Nephron progenitor cell (in vitro differentiated cells): ENCODE data around the gene FBXL7.

Experiments used
- DNase-seq: peaks from one replicate; pipeline ENCODE4 v3.0.0; 2021
- H3K27ac Mint-ChIP-seq: 2 replicates; pipeline ENCODE4 v1.8.0; 2021; ENCODE audit warnings: mild to moderate bottlenecking, moderate library complexity, mixed read lengths
- H3K27me3 Mint-ChIP-seq: 2 replicates; pipeline ENCODE4 v1.8.0; 2021; ENCODE audit warnings: mild to moderate bottlenecking, low read depth, mixed read lengths; ENCODE audit not compliant: poor library complexity
- H3K36me3 Mint-ChIP-seq: 2 replicates; pipeline ENCODE4 v1.8.0; 2021; ENCODE audit warnings: low read depth, mixed read lengths
- H3K4me1 Mint-ChIP-seq: 2 replicates; pipeline ENCODE4 v1.8.0; 2021; ENCODE audit warnings: mixed read lengths
- H3K4me3 Mint-ChIP-seq: 2 replicates; pipeline ENCODE4 v1.8.0; 2021; ENCODE audit warnings: mild to moderate bottlenecking, moderate library complexity, mixed read lengths
- H3K9me3 Mint-ChIP-seq: 2 replicates; pipeline ENCODE4 v1.8.0; 2021; ENCODE audit warnings: mild to moderate bottlenecking, moderate library complexity, mixed read lengths
- CTCF ChIP-seq: fragments of 200-600 bp; sonication (generic); IDR thresholded peaks from 2 replicates; pipeline ENCODE4 v1.5.0; 2021; ENCODE audit warnings: antibody characterized with exemption

FBXL7 gene

DNA sequence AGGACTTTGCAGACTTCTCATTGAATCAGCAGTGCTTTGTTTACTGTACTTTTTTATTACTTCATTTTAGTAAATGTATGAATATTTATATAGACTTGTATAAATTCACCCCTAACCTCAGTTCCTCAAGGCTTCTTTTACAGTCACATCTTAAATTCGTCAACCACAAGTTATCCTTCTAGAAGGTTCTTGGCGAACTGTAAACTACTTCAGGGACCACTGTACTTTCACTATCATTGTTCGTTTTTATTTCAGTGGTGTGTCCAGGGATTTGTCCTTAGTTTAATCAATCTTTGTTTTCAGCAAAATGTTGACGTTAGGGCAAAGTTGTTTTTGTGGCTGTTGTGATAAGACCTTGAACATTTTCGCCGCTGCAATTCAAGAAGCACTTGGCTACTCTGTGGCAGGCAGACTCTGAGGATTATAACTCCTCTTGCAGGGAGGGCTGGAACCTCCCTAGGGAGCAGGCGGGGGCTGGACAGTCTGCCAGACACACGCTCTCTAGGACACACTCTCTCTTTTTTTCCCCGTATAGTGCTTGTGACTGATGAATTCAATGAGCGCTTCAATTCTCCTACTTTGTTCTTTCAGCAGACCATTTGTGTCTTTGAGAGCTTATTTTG lies 252.8 kb downstream of the FBXL7 start:
- peak; percentile 35 for DNase-seq
- Mint-ChIP-seq H3K4me1 (peaks cover 17% of the 10 kb centered on the region), H3K9me3 (peaks cover 9% of the 10 kb centered on the region), H3K27ac (no peak overlapping the region), H3K27me3 (no peaks in the 10 kb centered on the region), H3K36me3 (no peaks in the 10 kb centered on the region), H3K4me3 (no peak overlapping the region)
- no peak for TF ChIP-seq CTCF

DNA sequence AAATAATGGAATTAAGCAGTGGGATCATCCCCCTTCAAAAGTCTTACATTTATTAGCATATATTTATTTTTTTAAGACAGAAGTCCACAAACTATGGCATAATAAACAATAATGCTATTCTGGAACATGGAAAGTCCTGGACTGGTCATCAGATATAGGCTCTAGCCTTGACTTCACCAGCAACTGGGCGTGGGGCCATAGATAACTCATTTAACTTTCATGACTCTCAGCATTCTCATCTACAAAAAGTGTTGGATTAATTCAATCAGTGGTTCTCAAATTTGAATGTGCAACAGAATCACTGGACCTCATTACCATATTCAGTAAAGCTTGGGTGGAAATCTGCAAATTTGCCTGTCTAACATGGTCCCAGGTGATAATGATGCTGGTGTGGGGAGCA lies 253.8 kb downstream of the FBXL7 start:
- peaks cover 9% of the 10 kb centered on the region for H3K9me3 Mint-ChIP-seq
- H3K4me3 Mint-ChIP-seq = no peak overlapping the region
- H3K27me3 Mint-ChIP-seq = no peaks in the 10 kb centered on the region
- TF ChIP-seq CTCF = no peak
- H3K4me1 Mint-ChIP-seq = peaks cover 19% of the 10 kb centered on the region
- H3K27ac Mint-ChIP-seq = no peak overlapping the region
- DNase-seq = no peak
- no peaks in the 10 kb centered on the region for H3K36me3 Mint-ChIP-seq

- DNase-seq = no peak
- no peak for TF ChIP-seq CTCF
- H3K36me3 Mint-ChIP-seq = no peaks in the 10 kb centered on the region
- no peak overlapping the region for H3K27ac Mint-ChIP-seq
- no peak overlapping the region for H3K4me3 Mint-ChIP-seq
- no peaks in the 10 kb centered on the region for H3K27me3 Mint-ChIP-seq
- H3K9me3 Mint-ChIP-seq = peaks cover 13% of the 10 kb centered on the region
- peaks cover 14% of the 10 kb centered on the region for H3K4me1 Mint-ChIP-seq
Observed at GRCh38 chr5:15757103-15757502, 257.1 kb downstream of the FBXL7 start.

- H3K9me3 Mint-ChIP-seq = peaks cover 13% of the 10 kb centered on the region
- no peak for TF ChIP-seq CTCF
- H3K27ac Mint-ChIP-seq = no peak overlapping the region
- H3K36me3 Mint-ChIP-seq = no peaks in the 10 kb centered on the region
- DNase-seq = no peak
- no peaks in the 10 kb centered on the region for H3K27me3 Mint-ChIP-seq
- no peak overlapping the region for H3K4me3 Mint-ChIP-seq
- H3K4me1 Mint-ChIP-seq = peaks cover 14% of the 10 kb centered on the region
Observed at GRCh38 chr5:15757619-15758018, 257.6 kb downstream of the FBXL7 start.

DNA sequence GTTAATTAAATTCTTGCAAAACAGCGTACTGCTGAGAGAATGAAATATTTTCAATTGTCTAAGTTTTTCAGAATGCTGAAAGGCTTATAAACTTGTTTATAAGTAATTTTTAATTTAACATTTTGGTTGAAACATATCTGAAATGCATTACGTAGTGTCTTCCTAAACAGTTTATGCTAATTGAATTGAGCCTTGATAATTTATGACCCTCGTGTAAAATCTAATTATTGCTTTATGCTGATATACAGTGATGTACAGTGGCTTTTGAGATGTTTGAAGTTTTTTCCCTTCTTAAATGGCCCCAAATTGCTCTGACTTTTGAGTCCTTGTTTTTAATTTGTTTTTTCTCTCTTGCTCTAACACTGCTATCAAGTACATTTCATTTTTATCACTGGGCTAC lies 262.7 kb downstream of the FBXL7 start:
- no peaks in the 10 kb centered on the region for H3K36me3 Mint-ChIP-seq
- H3K27me3 Mint-ChIP-seq = no peaks in the 10 kb centered on the region
- no peak for DNase-seq
- peaks cover 4% of the 10 kb centered on the region for H3K9me3 Mint-ChIP-seq
- peaks cover 3% of the 10 kb centered on the region for H3K4me1 Mint-ChIP-seq
- no peak for TF ChIP-seq CTCF
- no peak overlapping the region for H3K4me3 Mint-ChIP-seq
- no peak overlapping the region for H3K27ac Mint-ChIP-seq

GRCh38 chr5:15763754-15764153 lies 263.8 kb downstream of the FBXL7 start:
- H3K27ac Mint-ChIP-seq = no peak overlapping the region
- DNase-seq = no peak
- peaks cover 4% of the 10 kb centered on the region for H3K9me3 Mint-ChIP-seq
- H3K4me1 Mint-ChIP-seq = no peaks in the 10 kb centered on the region
- no peaks in the 10 kb centered on the region for H3K27me3 Mint-ChIP-seq
- H3K36me3 Mint-ChIP-seq = no peaks in the 10 kb centered on the region
- H3K4me3 Mint-ChIP-seq = no peak overlapping the region
- no peak for TF ChIP-seq CTCF
